SIG-M5 (cell line): ENCODE results near the gene PSMB11.

Experiments used
- DNase-seq: peaks from one replicate; lab custom pipeline; 2025; lab: John Stamatoyannopoulos, UW

The PSMB11 gene

DNA sequence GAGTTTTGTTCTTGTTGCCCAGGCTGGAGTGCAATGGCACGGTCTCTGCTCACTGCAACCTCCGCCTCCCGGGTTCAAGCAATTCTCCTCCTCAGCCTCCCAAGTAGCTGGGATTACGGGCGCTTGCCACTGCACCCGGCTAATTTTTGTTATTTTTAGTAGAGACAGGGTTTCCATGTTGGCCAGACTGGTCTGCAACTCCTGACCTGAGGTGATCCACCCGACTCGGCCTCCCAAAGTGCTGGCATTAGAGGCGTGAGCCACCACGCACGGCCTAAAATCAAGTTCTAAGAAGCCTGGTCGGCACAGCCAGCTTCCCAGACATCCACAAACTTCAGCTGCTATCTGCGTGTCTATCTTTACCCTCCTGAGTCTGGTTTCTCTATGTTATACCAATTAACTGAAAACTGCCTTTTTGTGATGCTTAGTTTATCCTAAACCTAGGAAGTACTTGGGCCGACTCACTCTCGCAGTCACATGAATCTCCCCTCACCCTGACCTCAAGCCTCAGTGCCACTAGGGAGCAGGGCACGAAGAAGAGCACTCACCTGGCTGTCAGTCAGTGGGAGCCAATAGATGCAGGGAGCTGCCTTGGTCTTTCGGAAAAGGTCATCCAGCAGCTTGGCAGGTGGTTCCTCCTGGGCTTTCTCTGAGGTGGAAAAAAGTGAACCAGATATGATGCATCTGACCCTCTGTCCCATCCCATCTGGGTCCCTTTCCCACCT lies 18.7 kb downstream of the PSMB11 start:
- DNase-seq, result no peak

GRCh38 chr14:23062002-23062401 lies 20.0 kb downstream of the PSMB11 start:
- no peak for DNase-seq

GRCh38 chr14:23063601-23064000 lies 21.6 kb downstream of the PSMB11 start:
- DNase-seq, result no peak

DNA sequence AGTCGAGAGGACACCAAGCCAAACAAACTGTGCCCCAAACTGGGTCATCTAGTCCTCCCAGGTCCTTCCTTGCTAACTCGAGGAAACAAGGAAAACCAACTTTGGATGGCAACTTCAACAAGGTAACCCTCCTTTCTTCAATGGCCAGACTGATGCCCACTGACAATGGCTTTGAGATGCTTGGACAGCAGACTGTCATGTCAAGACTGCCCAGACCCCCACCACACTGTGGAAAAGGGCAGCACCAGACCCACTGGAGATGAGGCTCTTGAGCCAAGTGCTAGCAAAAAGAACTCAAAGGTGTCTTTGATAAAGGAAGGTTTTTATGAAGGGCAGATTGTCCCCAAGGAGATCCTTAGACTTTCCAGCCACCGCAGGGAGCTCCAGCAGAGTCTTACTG lies 24.4 kb downstream of the PSMB11 start:
- no peak for DNase-seq

- no peak for DNase-seq
Observed at GRCh38 chr14:23066855-23067744, 25.1 kb downstream of the PSMB11 start.

DNA sequence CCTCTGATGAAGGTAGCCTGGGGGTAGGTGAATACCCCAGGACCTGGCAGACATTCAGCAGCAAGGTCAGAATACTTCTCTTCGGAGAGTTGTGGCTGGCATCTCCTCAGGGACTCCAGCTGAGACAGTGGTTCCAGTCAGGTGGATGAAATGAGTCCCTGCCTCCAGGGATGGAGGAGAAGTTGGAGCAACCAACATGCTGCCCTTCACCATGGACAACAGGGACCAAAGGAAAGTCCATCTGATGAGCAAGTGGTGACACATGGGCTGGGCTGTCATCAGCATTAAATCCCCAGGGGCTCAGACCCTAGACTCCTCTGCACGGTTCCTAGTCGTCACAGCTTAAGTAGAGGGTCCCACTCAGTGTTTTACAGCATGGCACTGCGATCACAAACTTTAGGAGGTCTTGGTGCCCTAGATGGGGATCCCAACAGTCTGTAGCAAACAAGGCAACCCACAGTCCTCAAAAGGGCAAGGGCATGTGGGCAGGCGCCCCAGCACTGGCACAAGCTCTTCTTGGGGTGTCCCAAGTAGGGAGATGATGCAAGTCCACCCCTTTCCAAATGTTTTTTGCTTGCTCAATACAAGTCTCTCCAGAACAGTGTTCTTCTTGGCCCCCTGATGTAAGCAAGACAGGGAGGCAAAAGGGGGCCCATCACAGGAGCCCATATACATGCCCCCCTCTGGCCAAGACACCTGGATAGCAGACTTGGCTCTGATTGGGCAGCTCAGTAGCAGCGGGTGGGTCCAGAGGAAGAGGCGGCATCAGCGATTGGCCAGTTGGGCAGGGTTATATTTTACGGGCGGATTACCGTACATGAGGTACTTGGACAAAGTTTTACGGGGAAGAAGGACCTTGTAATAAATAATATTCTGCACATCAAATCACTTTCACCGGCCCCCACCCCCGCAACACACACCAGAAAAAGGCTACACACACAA lies 26.1 kb downstream of the PSMB11 start:
- no peak for DNase-seq

- no peak for DNase-seq
Observed at GRCh38 chr14:23068789-23069412, 26.9 kb downstream of the PSMB11 start.

DNA sequence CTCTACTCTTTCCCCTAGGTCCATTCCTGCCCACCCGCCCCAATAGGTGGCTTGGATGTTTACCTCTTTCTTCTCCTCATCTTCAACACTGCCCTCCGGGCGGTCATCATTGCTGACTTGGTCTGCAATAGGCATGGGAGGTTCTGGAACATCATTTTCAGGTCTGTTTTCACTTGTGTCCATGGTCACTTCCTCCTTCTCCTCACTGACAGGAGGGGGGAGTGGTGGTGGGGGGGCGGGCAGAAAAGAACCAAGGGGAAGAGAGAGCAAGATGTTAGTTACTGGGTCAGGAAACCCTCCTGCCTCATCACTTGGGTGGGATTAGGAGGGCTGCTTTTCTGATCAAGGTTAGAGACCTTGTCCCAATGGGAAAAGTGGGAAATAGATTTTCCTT lies 27.4 kb downstream of the PSMB11 start:
- DNase-seq, result no peak

DNA sequence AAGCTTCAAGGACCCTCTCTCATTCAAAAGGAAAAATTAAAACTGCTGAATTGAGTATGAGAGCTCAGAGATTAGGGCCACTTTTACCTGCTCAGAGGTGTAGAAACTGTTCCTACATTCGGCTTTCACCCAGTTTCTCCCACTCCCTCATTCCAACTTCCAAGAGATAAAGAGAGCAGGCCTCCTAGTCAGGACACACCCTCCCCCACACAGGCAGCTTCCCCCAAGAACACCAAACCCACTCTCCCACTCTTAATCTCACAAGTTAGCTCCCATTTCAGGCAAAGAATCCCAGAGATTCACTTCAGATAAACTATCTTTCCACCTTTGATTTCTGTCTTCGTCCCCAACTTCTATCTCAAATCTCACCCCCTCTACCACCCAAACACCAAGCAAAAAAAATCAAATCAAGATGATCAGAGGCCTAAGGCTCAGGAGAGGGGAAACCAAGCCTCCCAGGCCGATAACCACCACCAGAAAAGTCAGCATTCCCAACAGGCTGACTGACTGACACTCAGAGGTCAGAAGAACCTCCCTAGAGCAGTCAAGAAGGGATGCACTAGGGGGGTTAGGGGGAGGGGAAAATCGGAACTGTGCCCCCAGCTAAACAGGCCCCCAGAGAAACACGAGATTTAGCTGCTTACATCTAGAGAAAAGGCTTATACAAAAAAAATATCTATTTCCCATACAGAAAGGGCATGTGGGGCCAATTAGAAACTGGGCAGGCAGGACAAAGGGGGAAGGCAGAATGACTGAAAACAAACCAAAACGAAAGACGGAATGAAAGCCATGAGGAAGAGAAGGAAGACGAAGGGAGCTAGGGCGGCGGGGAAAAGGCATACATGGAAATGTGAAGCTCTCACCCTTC lies 28.5 kb downstream of the PSMB11 start:
- no peak for DNase-seq

- no peak for DNase-seq
Observed at GRCh38 chr14:23071244-23071920, 29.4 kb downstream of the PSMB11 start.

DNA sequence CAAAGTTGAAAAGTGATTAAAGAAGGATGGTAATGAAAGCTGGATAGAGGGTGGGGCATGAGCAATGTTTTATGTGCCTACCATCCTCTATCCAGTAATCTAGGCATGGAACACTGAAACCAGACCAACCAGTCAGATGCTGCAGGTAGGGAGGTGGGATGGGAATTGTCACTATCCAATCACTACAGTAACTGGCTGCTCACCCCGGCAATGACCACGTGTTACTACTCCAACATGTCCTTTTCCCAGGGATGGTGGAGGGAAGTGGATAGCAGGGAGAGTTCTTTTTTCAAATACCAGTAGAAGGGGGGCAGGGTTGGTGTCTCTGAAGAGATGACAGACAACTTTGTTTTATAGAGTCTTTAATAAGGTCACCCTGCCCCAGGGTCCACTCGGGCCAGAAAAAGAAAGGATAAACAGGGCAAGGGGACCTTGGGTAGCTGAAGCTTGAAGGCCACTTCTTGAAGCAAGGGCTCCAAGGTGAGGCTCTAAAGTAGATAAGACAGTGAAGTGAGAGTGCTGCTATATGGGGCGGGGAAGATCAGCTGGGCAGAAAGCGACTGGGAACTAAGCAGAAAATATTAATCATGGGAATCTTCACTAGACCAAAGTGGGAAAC lies 30.0 kb downstream of the PSMB11 start:
- no peak for DNase-seq

GRCh38 chr14:23074906-23075305 lies 32.9 kb downstream of the PSMB11 start:
- DNase-seq, result no peak

- DNase-seq, result no peak
Observed at GRCh38 chr14:23076785-23077408, 34.9 kb downstream of the PSMB11 start.

GRCh38 chr14:23077962-23078361 lies 36.0 kb downstream of the PSMB11 start:
- no peak for DNase-seq

DNA sequence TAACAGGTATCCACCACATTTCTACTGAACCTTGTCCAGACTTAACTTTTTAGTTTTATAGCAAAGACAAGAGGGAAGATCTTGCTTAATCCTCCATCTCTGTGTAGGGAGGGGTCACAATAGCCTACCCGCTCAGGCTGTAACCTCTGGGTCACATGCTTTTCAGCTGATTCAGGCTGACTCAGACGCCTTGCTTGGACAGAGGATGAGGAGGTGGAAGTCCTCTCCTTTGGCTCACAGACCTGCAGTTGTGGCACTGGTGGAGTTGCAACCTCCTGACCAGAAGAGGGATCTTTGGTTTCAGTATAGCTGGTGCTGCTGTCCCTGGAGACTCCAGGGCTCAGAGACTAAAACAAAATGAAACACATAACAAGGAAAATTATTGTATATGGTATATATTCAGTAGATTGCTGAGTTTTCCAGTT lies 36.7 kb downstream of the PSMB11 start:
- no peak for DNase-seq

DNA sequence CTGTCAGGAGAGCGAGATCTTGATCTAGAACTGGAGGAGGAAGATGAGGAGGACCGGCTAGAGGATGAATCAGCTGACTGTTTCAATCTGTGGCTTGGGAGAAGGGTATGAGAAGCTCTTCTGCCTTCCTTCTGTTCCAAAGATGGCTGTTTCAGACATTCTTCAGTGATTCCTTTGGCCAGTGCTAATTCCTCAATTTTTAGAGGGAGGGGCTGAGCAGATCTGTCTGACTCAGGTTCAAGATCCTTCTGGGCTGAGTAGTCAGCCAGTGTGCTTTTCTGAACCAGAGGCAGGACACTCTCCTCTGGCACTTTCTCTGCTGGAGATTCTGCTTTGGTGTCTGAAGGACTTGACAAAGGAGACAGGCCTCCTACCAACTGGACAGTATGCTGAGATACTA lies 37.7 kb downstream of the PSMB11 start:
- no peak for DNase-seq

GRCh38 chr14:23080474-23080873 lies 38.5 kb downstream of the PSMB11 start:
- DNase-seq, result no peak

DNA sequence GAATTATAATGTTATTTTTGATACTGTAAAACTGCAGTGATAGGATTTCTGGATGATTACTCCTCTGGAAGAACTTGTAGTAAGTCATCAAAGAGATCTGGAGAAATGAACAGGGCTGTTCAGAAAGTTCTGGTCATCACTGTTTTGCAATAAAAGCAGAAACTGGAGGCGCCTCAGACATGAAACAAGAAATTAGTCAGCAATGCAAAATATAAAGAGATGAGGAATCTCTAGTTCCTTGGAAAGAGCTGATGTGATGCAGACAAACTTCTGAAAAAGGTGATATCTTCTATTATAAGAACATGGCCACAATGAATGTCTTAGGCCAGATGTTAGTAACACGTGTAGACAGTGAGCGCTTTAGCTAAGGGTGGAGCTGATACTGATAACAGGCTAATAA lies 43.4 kb downstream of the PSMB11 start:
- no peak for DNase-seq

DNA sequence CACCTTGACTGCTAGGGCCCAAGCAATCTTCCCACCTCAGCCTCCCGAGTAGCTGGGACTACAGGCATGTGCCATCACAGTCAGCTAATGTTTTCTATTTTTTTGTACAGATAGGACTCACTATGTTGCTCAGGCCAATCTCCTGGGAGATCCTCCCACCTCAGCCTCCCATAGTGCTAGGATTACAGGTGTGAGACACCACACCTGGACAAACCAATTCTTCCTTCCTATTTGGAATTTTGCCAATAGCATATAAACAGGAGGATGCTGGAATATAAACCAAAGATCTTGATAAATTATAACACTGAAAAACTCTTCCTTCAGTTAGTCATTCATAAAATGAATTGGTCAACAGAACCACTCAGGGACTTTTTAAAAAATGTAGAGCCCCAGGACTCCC lies 44.6 kb downstream of the PSMB11 start:
- DNase-seq, result no peak
